RWPE2 (cell line): ENCODE data around the gene MRPL36.

Experiments used
- ATAC-seq: fragments of 200-7000 bp; cut with Tn5 transposase; 3 replicates; pipeline ENCODE4 v1.9.1; 2021; ENCODE audit warnings: low read depth
- DNase-seq: peaks from one replicate; pipeline ENCODE4 v3.0.0-alpha.2; 2020; ENCODE audit warnings: low spot score
- H3K27ac ChIP-seq: fragments of 450-650 bp; 2 replicates; pipeline ENCODE4 v1.5.1; 2017; ENCODE audit warnings: mild to moderate bottlenecking; ENCODE audit not compliant: poor library complexity, severe bottlenecking
- H3K27me3 ChIP-seq: fragments of 250-450 bp; sonication (Bioruptor Pico); 2 replicates; pipeline ENCODE4 v1.5.1; 2021; ENCODE audit warnings: mild to moderate bottlenecking, moderate library complexity; ENCODE audit not compliant: insufficient read depth, poor library complexity, severe bottlenecking
- H3K36me3 ChIP-seq: fragments of 250-450 bp; sonication (Bioruptor Pico); 2 replicates; pipeline ENCODE4 v1.5.1; 2020; ENCODE audit warnings: low read depth, mild to moderate bottlenecking, moderate library complexity
- H3K4me1 ChIP-seq: fragments of 250-450 bp; sonication (Bioruptor Pico); 2 replicates; pipeline ENCODE4 v1.5.1; 2021; ENCODE audit warnings: mild to moderate bottlenecking, moderate library complexity; ENCODE audit not compliant: insufficient read depth, poor library complexity, severe bottlenecking
- H3K4me3 ChIP-seq: fragments of 250-450 bp; sonication (Bioruptor Pico); 2 replicates; pipeline ENCODE4 v1.5.1; 2021; ENCODE audit warnings: mild to moderate bottlenecking, moderate library complexity; ENCODE audit not compliant: severe bottlenecking
- H3K9me3 ChIP-seq: fragments of 250-450 bp; sonication (Bioruptor Pico); 2 replicates; pipeline ENCODE4 v1.5.1; 2021; ENCODE audit warnings: mild to moderate bottlenecking, moderate library complexity; ENCODE audit not compliant: severe bottlenecking
- TF ChIP-seq, protein P1 (sequence below): fragments of 450-650 bp; IDR thresholded peaks from one replicate; pipeline ENCODE4 v1.5.1; 2017; ENCODE audit warnings: mild to moderate bottlenecking, moderate library complexity; ENCODE audit not compliant: poor library complexity, severe bottlenecking

MRPL36 gene

DNA sequence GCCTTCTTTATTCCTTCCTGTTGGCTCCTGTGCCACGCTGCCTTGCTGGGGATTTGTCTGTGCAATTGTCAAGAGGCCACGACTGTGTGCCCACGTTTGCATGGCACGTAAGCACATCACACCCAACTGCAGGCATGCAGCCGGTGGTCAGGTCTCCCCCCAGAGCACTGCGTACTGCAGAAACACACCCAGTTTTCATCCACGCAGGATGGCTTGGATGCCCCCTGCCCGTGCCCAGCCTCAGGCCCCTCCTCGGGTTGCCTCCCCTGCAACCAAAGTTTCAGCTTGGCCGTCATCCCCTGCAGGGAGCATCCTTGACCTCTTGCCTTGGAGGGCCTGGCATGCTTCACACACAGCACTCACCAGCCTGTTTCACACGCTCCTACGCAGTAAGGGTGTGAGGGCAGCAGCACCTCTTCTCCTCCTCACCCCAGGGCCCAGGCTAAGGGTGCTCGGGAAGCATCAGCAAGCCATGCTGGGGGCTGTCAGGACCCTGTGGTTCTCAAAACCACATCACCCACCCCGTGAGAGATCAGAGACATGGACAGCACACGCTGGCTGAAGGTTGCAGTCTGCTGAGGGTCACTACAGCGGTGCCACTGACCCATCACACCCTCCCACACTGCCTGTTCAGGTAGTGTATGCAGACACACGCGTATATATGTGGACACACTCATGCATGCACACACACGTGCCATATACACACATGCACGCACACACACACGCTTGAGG is 3.1 kb downstream of the MRPL36 start:
- Histone ChIP-seq H3K27me3 (no peaks in the 10 kb centered on the region), H3K9me3 (no peaks in the 10 kb centered on the region), H3K36me3 (peaks cover 19% of the 10 kb centered on the region), H3K4me3 (no peak overlapping the region), H3K27ac (no peak overlapping the region), H3K4me1 (peaks cover 10% of the 10 kb centered on the region)
- ATAC-seq (no peak), DNase-seq (no peak)
- TF ChIP-seq, protein P1, sequence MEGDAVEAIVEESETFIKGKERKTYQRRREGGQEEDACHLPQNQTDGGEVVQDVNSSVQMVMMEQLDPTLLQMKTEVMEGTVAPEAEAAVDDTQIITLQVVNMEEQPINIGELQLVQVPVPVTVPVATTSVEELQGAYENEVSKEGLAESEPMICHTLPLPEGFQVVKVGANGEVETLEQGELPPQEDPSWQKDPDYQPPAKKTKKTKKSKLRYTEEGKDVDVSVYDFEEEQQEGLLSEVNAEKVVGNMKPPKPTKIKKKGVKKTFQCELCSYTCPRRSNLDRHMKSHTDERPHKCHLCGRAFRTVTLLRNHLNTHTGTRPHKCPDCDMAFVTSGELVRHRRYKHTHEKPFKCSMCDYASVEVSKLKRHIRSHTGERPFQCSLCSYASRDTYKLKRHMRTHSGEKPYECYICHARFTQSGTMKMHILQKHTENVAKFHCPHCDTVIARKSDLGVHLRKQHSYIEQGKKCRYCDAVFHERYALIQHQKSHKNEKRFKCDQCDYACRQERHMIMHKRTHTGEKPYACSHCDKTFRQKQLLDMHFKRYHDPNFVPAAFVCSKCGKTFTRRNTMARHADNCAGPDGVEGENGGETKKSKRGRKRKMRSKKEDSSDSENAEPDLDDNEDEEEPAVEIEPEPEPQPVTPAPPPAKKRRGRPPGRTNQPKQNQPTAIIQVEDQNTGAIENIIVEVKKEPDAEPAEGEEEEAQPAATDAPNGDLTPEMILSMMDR = no peak

DNA sequence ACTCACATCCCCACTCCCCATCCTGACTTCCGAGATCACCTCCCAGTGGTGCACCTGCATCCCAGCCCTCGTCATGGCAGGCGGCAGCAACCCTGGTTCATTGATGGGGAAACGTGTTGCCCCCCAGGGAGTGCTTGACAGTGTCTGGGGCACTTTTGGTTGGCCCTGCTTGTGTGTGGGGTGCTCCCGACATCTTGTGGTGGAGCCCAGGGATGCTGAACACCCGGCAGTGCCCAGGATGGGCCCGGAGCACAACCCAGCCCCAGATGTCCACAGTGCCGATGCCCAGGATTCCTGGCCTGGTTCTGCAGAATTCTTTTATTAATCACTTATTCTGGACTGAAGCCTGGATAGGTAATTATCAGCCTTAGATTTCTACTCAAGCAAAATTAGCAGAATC is 3.7 kb downstream of the MRPL36 start:
- Histone ChIP-seq H3K4me1 (peaks cover 10% of the 10 kb centered on the region), H3K27ac (no peak overlapping the region), H3K4me3 (no peak overlapping the region), H3K9me3 (no peaks in the 10 kb centered on the region), H3K27me3 (no peaks in the 10 kb centered on the region), H3K36me3 (peaks cover 19% of the 10 kb centered on the region)
- ATAC-seq (no peak), DNase-seq (no peak)
- TF ChIP-seq, protein P1 = no peak

DNA sequence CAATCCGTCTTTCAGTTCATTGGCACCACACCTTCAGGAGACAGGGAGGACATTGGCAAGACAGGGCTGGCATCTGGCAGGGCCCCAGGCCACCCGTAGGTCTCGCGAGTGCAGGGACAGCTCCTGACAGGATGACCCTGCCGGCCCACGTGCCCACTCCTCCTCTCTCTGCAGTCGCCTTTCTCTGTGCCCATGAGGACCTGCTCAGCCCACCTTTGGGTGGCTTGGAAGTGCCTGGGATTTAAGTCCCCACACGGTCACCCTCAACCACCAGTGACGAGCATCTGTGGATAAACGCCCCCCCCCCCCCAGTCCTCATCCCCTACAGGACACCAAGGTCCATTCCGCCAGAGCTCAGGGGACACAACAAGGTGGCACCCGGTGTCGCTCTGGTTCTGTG is 4.1 kb downstream of the MRPL36 start:
- H3K4me1 ChIP-seq = peaks cover 13% of the 10 kb centered on the region
- H3K9me3 ChIP-seq = no peaks in the 10 kb centered on the region

DNA sequence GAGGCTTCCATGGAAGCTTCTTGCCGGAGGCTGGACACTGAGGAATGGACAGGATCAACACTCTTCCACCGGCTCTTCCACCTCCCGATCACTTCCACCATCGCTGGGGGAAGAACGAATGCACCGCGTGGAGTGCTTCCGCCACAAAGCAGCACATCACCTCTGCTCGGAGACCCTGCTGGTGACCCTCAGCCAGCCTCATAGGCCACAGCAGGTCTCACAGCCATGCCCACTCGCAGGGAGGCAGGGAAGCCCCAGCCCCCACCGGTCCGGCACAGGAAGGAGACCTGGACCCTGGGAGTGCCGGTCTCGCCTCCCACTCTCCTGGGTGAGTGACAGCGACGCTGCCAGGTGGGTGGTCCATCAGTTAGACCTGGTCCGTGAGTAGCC is 4.7 kb downstream of the MRPL36 start:
- Histone ChIP-seq H3K27ac (no peak overlapping the region), H3K4me3 (no peak overlapping the region), H3K9me3 (no peaks in the 10 kb centered on the region), H3K36me3 (peaks cover 19% of the 10 kb centered on the region), H3K4me1 (peaks cover 18% of the 10 kb centered on the region), H3K27me3 (no peaks in the 10 kb centered on the region)
- DNase-seq (no peak), ATAC-seq (no peak)
- TF ChIP-seq, protein P1 = no peak

More for the DNA sequence above, 4.1 kb downstream of the MRPL36 start:
- peaks cover 19% of the 10 kb centered on the region for H3K36me3 ChIP-seq
- H3K27me3 ChIP-seq = no peaks in the 10 kb centered on the region
- ATAC-seq = no peak
- TF ChIP-seq, protein P1 = no peak
- no peak overlapping the region for H3K4me3 ChIP-seq
- H3K27ac ChIP-seq = no peak overlapping the region
- DNase-seq = no peak
